ENCODE measurements around the gene C2orf80.
"Not testable (repeated sequence)": the region's sequence is repeated elsewhere in the genome, so short reads cannot be mapped to it uniquely, and the experiment has no call there.

Gene C2orf80

DNA sequence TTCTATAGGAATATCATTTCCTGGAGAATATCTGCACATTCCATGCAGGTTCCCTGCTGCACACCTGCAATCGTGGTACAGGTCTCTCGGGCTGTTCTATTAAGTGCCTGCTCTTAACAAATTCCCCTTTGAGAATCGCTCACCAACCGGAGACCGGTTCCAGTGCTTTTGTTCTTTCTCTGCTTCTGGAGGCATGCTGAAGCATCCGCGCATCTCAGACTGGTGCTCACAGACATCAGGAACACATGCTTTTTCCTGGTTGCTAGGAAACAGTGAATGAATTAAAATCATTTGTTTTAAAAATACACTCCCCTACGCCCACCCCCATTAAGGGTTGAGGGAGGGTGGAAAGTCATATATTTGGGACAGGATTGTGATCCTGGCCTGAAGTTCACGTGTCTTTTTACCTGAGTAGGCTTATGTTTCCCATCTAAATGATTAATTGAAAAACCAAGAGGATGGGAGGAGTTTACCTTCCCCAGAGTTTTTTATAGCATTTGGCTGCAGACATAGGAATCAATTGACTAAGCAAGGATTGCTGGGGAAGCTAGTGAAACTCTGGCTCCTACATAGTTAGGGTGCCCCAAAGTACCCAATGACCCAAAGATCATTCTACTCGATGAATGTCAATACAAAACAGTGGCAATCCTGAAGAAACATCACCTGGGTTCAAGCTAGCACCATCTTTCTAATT is at the start of gene C2orf80:
Gene C2orf80, minus strand, starts transcription at position 221 of the 694 bp plus-strand sequence. CDS start 3,044 bp downstream, outside the sequence.
- DNase-seq = no peak

DNA sequence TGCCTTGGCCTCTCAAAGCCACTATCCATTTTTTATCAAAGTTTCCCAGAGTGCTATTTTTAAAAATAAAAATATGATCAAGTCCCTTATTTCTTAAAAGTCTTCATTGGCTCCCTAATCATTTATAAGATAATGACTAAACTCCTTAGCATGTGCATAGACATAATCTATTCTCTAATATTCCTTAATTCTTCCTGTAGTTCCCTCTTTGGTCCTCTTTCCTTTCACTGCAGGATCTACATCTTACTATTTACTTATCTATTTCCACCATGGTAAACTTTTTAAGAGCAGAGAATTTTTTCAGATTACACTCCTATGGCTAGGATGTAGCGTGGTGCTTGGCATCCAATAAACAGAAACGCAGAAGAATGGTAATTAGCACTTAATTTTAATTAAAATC is 46.0 kb upstream of the C2orf80 start:
- DNase-seq = no peak

DNA sequence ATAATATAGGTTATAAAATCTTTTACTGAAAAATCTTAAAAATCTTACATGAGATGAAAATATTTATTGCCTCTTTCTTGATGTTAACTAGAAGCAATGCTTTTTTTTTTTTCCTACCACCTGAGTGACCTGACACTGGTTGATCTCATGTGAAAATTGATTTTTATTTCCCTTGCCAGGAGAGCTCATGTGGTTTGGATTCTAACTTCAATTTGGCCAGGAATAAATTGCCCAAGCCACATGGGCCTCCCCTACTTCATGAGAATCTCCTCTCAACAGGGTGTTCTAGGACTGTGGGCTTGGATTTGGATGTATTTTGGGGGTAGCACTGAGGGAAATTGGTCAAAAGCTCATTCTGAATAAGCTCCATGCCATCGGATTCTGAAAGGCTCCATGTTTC is 45.0 kb upstream of the C2orf80 start:
- DNase-seq = no peak

DNA sequence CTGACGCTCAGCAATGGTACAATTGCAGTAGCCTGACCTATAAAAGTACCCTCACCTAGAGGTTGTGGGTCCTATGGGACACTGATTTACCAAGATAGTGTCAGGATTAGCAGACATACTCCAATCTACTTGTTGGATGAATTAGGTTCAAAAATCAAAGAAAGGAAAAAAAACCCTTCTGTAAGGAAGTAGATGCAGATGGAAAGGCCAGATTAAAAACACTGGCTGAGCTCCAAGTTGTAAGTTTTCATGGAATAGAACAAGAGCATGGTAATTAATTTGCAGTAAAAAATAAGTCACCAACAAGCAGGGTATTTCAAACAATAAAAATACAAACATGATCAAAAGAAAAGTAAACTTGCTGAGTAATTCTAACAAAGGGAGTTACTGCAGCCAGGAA is 38.6 kb upstream of the C2orf80 start:
- DNase-seq = no peak

DNA sequence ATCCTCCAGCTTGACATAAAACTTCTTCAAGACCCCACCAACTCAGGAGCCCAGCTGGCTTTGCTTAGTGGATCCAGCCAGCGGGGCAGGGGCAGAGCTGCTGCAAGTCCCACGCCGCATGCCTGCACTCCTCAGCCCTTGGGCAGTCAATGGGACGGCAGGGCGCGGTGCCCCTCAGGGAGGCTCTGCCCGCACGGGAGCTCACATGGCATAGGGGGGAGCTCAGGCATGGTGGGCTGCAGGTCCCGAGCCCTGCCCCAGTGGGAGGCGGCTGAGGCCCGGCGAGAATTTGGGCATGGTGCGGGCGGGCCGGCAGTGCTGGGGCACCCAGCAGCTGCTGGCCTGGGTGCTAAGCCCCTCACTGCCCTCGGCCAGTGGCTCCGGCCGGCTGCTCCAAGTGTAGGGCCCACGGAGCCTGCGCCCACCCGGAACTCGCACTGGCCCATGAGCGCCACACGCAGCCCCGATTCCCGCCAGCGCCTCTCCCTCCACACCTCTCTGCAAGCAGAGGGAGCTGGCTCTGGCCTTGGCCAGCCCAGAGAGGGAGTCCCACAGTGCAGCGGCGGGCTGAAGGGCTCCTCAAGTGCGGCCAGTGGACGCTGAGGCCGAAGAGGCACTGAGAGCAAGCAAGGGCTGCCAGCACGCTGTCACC is 37.9 kb upstream of the C2orf80 start:
- no peak for DNase-seq

DNA sequence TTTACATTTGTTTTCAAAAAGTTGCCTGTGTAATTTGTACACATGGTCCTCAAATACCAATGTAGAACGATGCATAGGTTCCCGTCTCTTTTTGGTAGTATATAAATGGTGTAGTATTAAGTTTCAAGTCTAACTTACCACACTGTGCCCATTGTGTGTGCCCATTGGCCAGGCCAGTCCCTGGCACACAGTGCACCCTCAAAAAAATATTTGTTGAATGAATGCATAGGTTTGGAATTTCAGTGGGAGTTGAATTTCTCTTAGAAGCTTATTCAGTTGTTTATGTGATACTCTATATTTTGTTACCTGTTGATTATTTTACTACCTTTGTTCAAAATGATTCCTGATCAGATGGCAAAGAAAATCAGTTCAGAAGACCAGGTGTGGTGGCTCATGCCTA is 35.0 kb upstream of the C2orf80 start:
- DNase-seq = no peak

DNA sequence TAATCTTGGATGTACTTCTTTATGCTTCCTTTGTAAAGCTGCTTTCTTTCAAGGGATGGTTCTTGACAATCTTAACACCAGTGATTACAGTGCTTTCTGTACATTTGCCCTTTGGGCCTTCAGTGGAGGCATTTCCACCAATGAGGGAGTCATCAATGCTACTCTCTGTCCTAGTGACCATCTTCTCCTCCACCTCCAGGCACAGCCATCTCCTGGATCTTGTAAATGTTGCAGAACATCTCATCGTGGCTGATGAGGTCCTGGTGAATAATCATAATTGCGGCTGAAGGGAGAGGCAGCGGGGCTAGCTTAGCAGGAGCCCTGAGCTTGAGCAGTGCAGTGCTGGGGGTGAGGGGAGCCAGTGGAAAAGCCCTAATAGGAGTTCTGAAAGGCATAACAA is 32.5 kb upstream of the C2orf80 start:
- DNase-seq = no peak

DNA sequence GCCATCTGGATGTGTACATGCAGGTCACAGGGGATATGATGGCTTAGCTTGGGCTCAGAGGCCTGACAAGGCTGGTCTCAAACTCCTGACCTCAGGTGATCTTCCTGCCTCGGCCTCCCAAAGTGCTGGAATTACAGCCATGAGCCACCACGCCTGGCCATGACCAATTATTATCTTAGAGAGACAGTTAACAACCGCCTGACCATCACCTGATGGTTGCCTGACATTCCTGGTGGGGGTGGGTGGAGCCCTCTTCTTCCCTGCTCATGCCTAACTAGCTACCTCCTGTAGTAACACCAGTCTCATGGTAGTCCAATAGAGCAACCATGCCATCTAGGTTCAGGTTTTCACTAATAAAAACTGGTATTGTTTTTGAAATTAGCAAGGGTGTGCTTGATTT is 32.0 kb upstream of the C2orf80 start:
- DNase-seq = not testable (repeated sequence)

DNA sequence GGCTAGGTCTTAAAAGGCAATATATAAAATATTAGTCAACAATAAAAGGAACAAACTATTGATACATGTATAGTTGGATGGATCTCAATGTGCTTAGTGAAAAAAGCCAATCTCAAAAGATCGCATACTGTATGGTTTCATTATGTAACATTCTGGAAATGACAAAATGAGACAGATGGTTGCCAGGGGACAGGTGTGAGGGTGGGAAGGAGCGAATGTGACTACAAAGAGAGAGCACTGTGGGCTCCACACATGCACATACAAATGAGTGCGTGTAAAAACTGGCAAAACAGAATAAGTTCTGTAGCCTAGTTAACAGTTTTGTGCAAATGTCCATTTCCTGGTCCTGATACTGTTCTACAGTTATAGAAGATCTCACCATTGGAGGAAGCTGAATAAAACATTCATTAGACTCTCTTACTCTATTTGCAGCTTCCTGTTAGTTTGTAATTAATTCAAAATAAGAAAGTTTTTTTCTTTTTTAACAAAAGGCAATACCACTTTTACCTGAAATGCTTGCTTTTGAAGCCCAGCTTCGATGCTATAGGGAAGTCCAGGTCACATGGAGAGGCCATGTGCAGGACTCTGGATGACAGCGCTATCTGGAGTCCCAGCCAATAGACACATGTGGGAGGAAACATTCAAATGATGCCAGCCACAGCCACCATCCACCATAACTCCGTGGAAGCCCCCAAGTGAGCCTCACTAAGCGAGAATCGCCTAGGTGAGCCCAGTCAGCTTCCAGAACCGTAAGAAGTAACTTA is 21.0 kb upstream of the C2orf80 start:
- no peak for DNase-seq

DNA sequence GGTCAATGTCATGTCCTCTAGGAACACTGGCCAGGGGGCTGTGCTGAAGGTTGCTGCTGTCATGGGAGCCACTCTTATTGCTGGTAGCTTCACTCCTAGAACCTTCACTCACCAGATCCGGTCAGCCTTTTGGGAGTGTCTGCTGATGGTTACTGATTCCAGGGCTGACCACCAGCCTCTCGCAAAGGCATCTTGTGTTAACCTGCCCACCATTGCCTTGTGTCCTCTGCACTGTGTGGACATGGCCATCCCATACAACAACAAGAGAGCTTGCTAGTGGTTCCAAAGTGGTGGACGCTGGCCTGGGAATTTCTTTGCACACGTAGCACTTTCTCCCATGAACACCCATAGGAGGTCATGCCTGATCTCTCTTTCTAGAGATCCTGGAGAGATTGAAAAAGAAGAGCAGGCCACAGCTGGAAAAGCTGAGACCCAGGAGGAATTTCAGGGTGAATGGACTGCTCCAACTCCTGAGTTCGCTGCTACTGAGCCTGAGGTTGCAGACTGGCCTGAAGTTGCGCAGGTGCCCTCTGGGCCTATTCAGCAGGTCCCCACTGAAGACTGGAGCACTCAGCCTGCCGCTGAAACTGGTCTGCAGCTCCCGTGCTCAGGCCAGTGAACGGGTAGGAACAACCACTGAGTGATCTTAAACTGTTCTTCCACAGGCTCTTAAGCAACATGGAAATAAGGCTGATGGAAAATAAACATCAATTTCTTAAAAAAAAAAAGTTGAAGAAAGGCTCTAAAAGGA is 18.7 kb upstream of the C2orf80 start:
- no peak for DNase-seq

DNA sequence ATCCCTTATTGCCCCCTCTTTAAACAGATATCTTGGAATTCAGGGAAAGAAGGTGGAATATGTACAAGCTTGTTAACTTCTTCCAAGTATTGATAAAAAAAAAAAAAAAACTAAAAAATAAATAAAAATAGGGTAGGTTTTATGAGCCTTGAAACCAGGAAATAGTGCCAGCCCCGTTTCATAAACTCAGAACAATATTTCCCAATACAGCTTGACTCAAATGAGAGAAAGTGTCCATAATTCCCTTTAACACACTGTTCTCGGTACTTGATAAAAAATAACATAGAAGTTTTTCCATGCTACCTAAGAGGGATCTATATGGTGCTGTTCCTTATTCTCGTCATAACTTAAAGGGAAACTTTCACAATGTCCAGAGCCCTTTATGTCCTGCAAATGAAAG is 17.9 kb upstream of the C2orf80 start:
- DNase-seq = no peak

DNA sequence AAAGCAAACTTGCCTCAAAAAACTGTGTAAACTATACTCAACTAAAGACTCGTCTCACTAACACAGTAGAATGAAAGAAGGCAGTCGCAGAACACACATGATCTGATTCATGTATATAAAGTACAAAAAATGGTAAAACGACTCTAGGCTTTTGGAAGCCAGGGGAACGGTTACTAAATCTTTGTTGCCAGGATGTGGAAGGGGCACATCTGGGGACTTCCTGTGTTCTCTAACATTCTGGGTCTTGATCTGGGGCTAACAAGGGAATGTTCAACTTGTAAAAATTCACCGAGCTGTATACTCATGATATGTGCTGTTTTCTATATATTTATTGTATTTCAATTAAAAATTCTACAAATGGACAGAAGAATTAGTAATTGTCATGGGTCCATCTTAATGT is 14.3 kb upstream of the C2orf80 start:
- no peak for DNase-seq

DNA sequence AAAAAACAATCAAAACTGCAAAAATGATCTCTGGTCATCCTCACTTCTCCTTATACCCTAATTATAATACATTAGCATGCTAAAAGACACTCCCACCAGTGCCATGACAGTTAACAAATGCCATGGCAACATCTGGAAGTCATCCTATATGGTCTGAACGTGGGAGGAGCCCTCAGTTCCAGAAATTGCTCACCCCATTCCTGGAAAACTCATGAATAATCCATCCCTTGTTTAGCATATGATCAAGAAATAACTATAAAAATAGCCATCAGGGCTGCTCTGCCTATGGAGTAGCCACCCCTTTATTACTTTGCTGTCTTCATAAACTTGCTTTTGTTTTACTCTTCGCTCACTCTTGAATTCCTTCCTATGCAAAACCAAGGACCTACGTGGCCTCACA is 5.7 kb upstream of the C2orf80 start:
- DNase-seq = no peak

DNA sequence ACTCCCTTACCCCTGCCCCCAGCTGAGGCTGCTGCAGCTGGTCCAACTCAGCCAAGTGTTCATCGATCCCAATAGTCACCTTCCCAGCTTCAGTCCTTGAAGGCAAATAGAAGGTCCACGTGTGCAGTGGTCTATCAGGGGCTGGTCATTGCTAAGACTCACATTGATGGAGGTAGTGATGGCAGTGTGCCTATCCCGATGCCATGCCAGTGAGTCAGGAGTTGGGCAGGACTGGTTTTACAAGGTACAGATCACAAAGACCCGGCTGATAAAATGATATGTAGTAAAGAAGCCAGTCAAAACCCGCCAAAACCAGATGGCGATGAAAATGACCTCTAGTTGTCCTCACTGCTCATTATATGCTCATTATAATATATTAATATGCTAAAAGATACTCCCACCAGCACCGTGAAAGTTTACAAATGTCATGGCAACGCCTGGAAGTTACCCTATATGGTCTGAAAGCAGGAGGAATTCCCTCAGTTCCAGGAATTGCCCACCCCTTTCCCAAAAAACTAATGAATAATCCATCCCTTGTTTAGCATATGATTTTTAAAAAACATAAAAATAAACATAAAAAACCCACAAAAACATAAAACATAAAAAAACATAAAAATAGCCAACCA is 2.9 kb upstream of the C2orf80 start:
- DNase-seq = no peak

DNA sequence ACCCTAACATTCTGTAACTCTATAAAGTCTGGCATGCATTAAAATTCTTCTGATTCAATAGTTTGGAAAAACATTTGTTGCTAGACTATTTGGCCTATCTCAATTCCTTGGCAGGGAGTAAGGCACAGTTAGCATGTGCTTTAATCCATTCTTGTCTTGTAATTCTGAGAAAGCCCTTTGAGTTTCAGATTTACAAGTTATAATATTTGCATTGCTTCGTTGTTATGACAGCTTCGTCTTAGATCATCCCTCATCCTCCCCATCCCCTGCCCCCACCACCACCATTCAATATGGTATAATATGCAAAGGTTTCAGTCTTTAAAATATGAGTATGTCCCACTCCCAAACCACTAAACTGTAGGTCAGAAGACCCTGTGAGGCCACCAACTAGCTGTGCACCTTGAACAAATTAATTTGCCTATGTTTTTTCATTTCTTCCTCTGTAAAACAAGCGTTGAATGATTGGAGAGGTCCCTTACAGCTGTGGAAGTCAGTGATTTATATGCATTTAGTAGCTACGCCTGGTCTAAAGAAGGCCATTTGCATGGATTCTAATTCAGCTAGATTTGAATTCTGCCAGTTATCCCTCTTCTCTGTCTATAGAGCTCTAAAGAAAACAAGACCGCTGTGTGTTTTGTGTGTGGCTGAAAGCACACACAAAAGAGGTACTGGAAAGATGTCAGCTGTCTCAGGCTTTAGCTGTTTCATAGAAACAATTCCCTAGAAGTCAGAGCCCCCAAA is 591 bp downstream of the C2orf80 start:
- DNase-seq = no peak

DNA sequence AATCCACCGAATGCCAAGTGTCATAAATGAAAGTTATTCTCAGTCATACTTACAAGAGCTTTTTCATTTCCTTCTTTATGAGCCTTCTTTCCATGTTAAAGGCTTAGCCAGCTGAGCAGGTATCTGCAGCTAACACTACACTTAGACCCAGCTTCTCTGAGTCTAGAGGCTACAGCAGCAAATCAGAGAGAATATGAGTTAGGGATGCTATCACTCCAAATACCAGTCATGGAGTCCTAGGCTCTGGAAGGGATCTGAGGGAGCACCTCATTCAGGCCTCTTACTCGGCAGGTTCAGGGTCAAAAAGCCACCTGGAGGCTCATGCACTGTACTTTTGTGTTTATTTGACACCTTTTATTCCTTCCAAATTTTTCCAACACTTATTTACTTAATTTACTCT is 2.9 kb downstream of the C2orf80 start:
- DNase-seq = no peak

DNA sequence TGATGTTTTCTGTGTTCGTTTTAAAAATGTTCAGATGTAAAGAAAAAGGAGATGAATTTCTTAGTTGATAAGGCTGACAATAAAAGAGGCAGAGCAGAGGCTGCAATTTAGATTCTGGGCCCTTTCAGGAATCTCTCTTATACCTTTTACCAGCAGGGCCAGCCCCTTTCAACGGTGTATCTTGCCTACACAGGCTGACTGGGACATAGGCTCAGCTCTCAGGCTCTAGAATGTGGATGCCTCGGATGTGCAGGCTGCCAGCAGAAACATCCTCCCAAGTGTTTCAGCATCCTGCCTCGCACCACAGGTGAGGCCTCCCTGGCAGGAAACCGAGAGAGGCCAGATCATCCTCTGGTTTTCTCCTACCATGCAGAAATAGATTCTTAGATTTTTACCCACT is 3.4 kb downstream of the C2orf80 start:
- no peak for DNase-seq

DNA sequence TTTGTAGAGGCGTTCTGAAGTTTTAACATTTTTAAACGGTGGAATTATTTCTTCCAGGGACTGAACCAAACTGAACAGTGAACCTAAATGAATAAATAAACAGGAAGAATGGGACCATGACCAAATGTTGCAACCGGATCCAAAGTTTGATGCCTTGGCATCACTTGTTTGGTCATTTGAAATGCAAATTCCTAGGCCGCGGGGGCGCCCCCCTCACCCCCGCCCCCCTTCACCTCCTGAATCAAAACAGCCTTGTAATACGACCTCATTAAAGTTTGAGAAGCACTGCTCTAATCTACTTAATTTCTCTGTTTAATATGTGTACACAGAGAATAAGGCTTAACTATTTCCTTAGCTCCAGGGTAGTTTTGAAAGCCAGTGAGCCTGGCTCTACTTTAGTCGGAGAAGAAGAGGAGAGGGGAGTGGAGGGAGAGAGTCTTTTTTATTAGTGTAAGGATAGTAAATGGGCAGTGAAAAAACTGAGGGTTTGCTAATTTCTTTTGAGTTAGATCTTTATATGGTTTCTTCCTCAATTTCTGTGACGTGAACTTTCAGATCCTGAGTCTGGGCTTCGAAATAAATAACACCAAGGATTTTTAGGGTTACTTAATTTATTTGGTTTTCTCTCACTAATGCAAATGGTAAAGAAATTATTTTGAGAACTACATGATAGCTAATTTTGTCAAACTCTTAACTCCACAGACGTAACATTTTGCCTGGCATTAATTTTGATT is 5.7 kb downstream of the C2orf80 start:
- no peak for DNase-seq

DNA sequence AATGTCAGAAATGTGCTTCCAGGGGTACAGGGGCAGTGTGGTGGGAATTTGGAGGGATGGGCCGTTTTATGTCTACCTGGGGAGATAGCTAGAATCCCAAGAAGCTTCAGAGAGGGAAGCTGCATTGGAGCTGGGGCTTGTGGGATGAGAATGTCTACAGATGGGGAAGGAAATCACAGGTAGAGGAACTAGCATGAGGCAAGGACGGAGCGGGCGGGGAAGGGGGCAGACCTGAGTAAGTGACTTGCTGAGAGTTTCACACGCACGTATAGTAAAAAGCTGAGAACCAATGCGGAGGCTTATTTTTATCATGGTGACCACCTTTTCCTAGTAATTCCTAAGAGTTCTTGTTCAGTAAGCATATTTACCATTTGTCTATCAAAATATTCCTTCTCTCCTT is 6.3 kb downstream of the C2orf80 start:
- DNase-seq = no peak

DNA sequence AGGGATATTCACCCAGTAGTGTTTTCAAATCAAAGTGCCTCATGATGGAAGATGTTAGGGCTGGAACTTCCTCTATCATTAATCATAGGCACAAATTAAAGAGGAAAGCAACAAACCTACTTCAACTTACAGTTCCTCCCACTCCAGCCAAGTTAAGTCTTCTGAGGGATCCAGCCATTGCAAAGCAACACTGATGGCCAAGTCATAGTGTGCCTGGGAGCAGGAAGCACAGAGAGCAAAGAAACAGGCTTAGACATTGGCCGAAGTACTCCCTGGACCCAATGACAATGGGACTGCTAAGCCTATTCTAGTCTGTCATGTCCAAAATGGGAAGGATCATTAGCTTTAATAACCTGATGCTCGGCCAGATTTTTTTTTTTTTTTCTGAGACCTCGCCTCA is 7.0 kb downstream of the C2orf80 start:
- DNase-seq = no peak

DNA sequence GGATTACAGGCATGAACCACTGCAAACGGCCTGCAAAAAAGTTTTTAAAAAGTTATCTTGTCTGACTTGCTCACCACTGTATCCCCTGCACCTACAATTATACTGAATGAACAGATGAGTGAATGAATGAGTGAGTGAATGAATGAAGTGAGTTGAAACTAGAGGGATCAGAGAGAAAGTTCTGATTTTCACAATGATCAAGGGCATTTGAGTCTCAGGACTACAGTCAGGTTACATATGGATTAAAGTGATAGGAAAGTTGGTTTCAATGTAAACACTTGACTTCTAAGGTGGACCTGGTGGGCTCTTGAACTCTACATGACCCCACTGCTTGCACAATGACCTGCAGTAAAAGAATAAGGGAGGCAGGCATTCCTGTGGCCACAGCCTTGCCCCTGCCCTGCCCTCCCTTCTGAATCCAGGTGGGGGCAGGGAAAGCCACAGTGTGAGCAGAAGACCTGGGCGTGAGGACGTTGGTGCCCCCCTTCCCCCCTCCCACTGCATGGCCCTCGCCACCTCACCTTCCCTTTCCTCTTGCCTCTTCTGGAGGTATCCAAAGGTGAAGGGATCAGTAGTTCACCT is 10.7 kb downstream of the C2orf80 start:
- no peak for DNase-seq
